Endothelial cell of umbilical vein (primary cell): ENCODE data around the gene WDR18.

Experiments
- EZH2 ChIP-seq: IDR thresholded peaks from 2 replicates; pipeline ENCODE4 v1.6.1; 2012; ENCODE audit warnings: borderline replicate concordance, low read depth, mild to moderate bottlenecking, moderate library complexity, low read length, inconsistent platforms; ENCODE audit not compliant: severe bottlenecking
- MYC ChIP-seq: IDR thresholded peaks from one replicate; pipeline ENCODE4 v1.6.1; 2011; ENCODE audit warnings: mild to moderate bottlenecking, low read depth, low read length
- POLR2AphosphoS5 ChIP-seq: IDR thresholded peaks from 2 replicates; pipeline ENCODE4 v1.6.1; 2012; ENCODE audit warnings: low read depth, mild to moderate bottlenecking, control low read depth, low read length, moderate library complexity; ENCODE audit not compliant: insufficient read depth
- TF ChIP-seq, protein P1 (sequence below), 2 donors: IDR thresholded peaks; 1 replicate in 1 of 2; 2 replicates in 1 of 2; pipeline ENCODE4 v1.5.1; 2011; ENCODE audit warnings: low read length in 2 of 2, mild to moderate bottlenecking in 2 of 2, moderate library complexity in 2 of 2, control low read depth in 1 of 2, inconsistent platforms in 1 of 2, low read depth in 1 of 2; ENCODE audit not compliant: insufficient read depth in 1 of 2; ENCODE audit errors: extremely low read depth in 1 of 2
- TF ChIP-seq, protein P2 (sequence below): IDR thresholded peaks from 2 replicates; pipeline ENCODE4 v1.6.1; 2011; ENCODE audit not compliant: insufficient read depth, insufficient read length

DNA sequence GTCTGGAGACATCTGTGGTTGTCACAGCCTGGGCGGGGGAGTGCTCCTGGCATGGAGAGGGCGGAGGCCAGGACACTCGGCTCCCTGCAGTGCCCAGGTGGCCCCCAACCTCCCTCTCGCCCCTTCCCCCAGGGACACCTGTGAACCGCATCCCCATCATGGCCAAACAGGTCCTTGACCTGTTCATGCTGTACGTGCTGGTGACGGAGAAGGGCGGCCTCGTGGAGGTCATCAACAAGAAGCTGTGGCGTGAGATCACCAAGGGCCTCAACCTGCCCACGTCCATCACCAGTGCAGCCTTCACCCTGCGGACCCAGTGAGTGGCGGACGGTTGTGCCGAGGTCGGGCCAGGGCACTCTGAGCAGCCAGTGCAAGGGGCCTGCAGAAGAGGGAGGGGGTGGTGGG, 20.0 kb upstream of the WDR18 start:
- TF ChIP-seq, protein P1, sequence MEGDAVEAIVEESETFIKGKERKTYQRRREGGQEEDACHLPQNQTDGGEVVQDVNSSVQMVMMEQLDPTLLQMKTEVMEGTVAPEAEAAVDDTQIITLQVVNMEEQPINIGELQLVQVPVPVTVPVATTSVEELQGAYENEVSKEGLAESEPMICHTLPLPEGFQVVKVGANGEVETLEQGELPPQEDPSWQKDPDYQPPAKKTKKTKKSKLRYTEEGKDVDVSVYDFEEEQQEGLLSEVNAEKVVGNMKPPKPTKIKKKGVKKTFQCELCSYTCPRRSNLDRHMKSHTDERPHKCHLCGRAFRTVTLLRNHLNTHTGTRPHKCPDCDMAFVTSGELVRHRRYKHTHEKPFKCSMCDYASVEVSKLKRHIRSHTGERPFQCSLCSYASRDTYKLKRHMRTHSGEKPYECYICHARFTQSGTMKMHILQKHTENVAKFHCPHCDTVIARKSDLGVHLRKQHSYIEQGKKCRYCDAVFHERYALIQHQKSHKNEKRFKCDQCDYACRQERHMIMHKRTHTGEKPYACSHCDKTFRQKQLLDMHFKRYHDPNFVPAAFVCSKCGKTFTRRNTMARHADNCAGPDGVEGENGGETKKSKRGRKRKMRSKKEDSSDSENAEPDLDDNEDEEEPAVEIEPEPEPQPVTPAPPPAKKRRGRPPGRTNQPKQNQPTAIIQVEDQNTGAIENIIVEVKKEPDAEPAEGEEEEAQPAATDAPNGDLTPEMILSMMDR (IDR thresholded peaks at IDR 0.05; ENCODE audit: extremely low read depth in 1 of 2, insufficient read depth in 1 of 2, low read depth in 1 of 2, low read length in 2 of 2): no peak
- TF ChIP-seq POLR2AphosphoS5: no peak
- TF ChIP-seq, protein P2, sequence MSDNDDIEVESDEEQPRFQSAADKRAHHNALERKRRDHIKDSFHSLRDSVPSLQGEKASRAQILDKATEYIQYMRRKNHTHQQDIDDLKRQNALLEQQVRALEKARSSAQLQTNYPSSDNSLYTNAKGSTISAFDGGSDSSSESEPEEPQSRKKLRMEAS: no peak
- no peak for TF ChIP-seq MYC
- TF ChIP-seq EZH2: no peak
